Osteocyte (in vitro differentiated cells): ENCODE data around the gene IGFBP1. TPM values are rescaled to one million over a fixed set of nuclear protein-coding genes. Genes with fewer than 3 reads are reported as not detected.

Source experiments
- DNase-seq: peaks from one replicate; pipeline ENCODE4 v3.0.0; 2021; ENCODE audit warnings: mixed read lengths; ENCODE audit not compliant: unreplicated experiment; ENCODE audit errors: extremely low spot score
- H3K27ac Mint-ChIP-seq: one replicate; pipeline ENCODE4 v1.8.0; 2021; ENCODE audit warnings: mild to moderate bottlenecking, mixed read lengths; ENCODE audit not compliant: unreplicated experiment
- H3K27me3 Mint-ChIP-seq: one replicate; pipeline ENCODE4 v1.8.0; 2021; ENCODE audit warnings: mixed read lengths; ENCODE audit not compliant: unreplicated experiment
- H3K36me3 Mint-ChIP-seq: one replicate; pipeline ENCODE4 v1.8.0; 2021; ENCODE audit warnings: mixed read lengths; ENCODE audit not compliant: unreplicated experiment
- H3K4me1 Mint-ChIP-seq: one replicate; pipeline ENCODE4 v1.8.0; 2021; ENCODE audit warnings: mixed read lengths; ENCODE audit not compliant: unreplicated experiment
- H3K4me3 Mint-ChIP-seq: one replicate; pipeline ENCODE4 v1.8.0; 2021; ENCODE audit warnings: mild to moderate bottlenecking, moderate library complexity, mixed read lengths; ENCODE audit not compliant: unreplicated experiment
- H3K9me3 Mint-ChIP-seq: one replicate; pipeline ENCODE4 v1.8.0; 2021; ENCODE audit warnings: mixed read lengths; ENCODE audit not compliant: unreplicated experiment
- total RNA-seq: library from RNA; stranded (reverse); gene quantifications from 2 replicates; pipeline ENCODE4 v1.2.1, GENCODE V29; 2021
- TF ChIP-seq, protein P1 (sequence below): fragments of 200-600 bp; sonication (generic); IDR thresholded peaks from 2 replicates; pipeline ENCODE4 v1.5.0; 2021; ENCODE audit warnings: antibody characterized with exemption, mild to moderate bottlenecking, moderate library complexity

The IGFBP1 gene
- total RNA-seq, 1 donor from 2014 or later = 2.4 TPM

DNA sequence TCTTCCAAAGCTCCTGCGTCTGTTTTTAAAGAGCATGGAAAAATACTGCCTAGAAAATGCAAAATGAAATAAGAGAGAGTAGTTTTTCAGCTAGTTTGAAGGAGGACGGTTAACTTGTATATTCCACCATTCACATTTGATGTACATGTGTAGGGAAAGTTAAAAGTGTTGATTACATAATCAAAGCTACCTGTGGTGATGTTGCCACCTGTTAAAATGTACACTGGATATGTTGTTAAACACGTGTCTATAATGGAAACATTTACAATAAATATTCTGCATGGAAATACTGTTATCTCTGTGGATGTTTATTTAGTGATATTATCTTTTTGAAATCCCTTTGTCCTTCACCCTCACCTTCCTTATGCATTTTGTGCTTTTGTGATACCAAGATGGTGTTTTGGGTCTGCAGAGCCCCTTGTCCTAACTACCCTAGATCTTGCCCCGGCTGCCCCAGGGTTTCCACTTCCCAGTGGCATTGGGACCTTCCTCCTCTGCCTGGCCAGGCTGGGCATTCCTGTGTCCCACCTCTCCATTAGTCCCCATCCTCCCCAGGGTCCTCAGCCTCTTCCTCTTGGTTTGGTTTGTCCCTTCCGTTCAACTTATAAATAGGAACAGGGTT lies 5.2 kb downstream of the IGFBP1 start:
- no peaks in the 10 kb centered on the region for H3K36me3 Mint-ChIP-seq
- H3K4me1 Mint-ChIP-seq = peaks cover 22% of the 10 kb centered on the region
- no peaks in the 10 kb centered on the region for H3K9me3 Mint-ChIP-seq
- DNase-seq = no peak
- TF ChIP-seq, protein P1, sequence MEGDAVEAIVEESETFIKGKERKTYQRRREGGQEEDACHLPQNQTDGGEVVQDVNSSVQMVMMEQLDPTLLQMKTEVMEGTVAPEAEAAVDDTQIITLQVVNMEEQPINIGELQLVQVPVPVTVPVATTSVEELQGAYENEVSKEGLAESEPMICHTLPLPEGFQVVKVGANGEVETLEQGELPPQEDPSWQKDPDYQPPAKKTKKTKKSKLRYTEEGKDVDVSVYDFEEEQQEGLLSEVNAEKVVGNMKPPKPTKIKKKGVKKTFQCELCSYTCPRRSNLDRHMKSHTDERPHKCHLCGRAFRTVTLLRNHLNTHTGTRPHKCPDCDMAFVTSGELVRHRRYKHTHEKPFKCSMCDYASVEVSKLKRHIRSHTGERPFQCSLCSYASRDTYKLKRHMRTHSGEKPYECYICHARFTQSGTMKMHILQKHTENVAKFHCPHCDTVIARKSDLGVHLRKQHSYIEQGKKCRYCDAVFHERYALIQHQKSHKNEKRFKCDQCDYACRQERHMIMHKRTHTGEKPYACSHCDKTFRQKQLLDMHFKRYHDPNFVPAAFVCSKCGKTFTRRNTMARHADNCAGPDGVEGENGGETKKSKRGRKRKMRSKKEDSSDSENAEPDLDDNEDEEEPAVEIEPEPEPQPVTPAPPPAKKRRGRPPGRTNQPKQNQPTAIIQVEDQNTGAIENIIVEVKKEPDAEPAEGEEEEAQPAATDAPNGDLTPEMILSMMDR = no peak
- H3K27me3 Mint-ChIP-seq = no peaks in the 10 kb centered on the region
- no peak overlapping the region for H3K27ac Mint-ChIP-seq
- no peak overlapping the region for H3K4me3 Mint-ChIP-seq

DNA sequence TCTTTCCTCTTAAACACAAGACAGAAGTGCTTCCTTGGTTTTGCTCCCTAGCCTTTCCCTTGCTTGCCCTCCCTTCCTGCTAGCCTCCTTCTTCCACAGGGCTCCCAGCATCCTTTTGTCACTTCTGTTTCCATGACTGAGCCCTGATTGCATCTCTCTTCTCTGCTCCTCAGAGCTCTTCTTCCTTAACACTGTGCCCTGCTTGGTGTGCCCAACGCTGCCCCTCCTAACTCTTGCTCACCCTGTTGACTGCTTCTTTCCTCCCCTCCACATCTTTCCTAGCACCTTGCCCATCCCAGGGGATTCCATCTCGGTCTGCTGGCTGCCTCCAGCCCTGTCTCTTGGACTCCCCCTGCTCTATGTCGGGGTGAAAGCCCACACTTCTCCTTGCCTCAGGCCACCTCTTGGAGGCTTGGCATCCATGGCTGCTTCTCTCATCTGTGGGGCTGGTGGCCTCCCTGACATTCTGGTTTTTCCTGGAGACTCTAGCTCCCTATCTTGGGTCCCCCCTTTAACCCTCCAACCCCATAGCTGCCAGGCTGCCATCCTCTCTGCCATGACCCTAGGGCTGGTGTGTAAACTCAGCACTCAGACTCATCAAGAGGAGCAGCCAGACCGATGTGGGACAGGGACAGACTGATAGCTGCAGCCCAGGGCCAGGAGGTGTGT lies 5.8 kb downstream of the IGFBP1 start:
- TF ChIP-seq, protein P1 = no peak
- Mint-ChIP-seq H3K9me3 (no peaks in the 10 kb centered on the region), H3K4me1 (peaks cover 18% of the 10 kb centered on the region), H3K4me3 (no peak overlapping the region), H3K36me3 (no peaks in the 10 kb centered on the region), H3K27ac (no peak overlapping the region), H3K27me3 (no peaks in the 10 kb centered on the region)
- DNase-seq = no peak

DNA sequence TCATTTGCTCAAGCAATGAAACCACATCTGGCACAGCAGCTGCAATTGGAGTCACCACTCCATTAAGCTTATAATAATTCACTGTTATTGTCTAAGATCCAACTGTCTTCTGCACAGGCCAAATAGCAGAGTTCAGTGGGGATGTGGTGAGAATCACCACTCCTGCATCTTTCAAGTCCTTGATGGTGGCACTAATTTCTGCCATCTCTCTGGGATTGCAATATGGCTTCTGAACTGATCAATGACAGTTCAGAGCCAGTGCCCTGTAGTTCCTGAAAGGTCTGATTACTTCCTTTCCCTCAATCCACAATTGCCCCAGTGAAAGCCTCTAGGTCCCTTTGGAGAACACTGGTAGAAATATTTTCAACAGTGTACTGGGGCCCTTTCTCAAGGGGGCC lies 6.4 kb downstream of the IGFBP1 start:
- Mint-ChIP-seq H3K4me1 (peaks cover 13% of the 10 kb centered on the region), H3K36me3 (no peaks in the 10 kb centered on the region), H3K4me3 (no peak overlapping the region), H3K9me3 (no peaks in the 10 kb centered on the region), H3K27ac (no peak overlapping the region), H3K27me3 (no peaks in the 10 kb centered on the region)
- TF ChIP-seq, protein P1 = no peak
- no peak for DNase-seq

DNA sequence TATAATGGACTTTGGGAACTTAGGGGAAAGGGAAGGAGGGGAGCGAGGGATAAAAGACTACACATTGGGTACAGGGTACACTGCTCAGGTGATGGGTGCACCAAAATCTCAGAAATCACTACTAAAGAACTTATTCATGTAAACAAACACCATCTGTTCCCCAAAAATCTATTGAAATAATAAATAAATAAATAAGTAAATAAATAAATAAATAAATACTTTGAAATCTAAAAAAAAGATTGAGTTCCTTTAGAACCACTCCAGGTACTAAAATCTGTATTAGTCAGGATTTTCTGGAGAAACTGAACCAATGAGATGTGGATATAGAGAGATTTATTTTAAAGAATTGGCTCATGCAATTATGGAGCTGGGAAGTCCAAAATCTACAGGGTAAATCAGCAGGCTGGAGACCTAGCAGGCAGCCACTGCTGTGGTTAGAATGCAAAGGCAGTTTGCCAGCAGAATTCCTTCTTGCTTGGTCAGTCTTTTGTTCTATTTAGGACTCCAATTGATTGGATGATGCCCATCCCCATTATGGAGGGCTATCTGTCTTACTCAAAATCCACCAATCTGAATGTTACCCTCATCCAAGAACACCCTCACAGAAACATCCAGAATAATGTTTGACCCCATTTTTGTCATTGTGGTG lies 8.9 kb downstream of the IGFBP1 start:
- no peak for DNase-seq
- H3K4me3 Mint-ChIP-seq = no peak overlapping the region
- no peaks in the 10 kb centered on the region for H3K27me3 Mint-ChIP-seq
- H3K27ac Mint-ChIP-seq = no peak overlapping the region
- H3K4me1 Mint-ChIP-seq = peaks cover 4% of the 10 kb centered on the region
- TF ChIP-seq, protein P1 = no peak
- no peaks in the 10 kb centered on the region for H3K9me3 Mint-ChIP-seq
- H3K36me3 Mint-ChIP-seq = no peaks in the 10 kb centered on the region

DNA sequence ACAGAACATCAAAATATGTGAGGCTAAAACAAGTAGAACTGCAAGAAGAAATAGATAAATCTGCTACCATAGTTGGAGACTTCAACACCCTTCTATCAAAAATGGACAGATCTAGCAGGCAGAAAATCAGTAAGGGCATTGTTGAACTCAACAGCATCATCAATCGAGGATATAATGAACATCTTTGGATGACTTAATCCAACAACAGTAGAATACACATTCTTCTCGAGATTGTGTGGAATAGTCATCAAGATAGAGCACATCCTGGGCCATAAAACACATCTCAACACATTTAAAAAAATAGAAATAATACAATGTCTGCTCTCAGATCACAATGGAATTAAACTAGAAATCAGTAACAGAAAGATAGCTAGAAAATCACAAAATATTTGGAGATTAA lies 9.9 kb downstream of the IGFBP1 start:
- Mint-ChIP-seq H3K4me3 (no peak overlapping the region), H3K27ac (no peak overlapping the region), H3K9me3 (no peaks in the 10 kb centered on the region), H3K36me3 (no peaks in the 10 kb centered on the region), H3K27me3 (no peaks in the 10 kb centered on the region), H3K4me1 (peaks cover 4% of the 10 kb centered on the region)
- DNase-seq = no peak
- TF ChIP-seq, protein P1 = no peak
